GM21381 (cell line): ENCODE data around the gene GGTA1.
"Not testable (repeated sequence)": the region's sequence is repeated elsewhere in the genome, so short reads cannot be mapped to it uniquely, and the experiment has no call there.

Source experiments
- ATAC-seq: cut with Tn5 transposase; IDR thresholded peaks from one replicate; pipeline ENCODE4 v1.9.1; 2021; ENCODE audit warnings: mild to moderate bottlenecking, moderate library complexity; ENCODE audit not compliant: unreplicated experiment

Gene GGTA1

GRCh38 chr9:121463026-121463807 is 36.4 kb downstream of the GGTA1 start:
- no peak for ATAC-seq

GRCh38 chr9:121459513-121459912 is 40.1 kb downstream of the GGTA1 start:
- ATAC-seq = no peak

- not testable (repeated sequence) for ATAC-seq
These were observed 41.2 kb downstream of the GGTA1 start for GRCh38 chr9:121458449-121458848.

GRCh38 chr9:121455527-121456239 is 44.0 kb downstream of the GGTA1 start:
- no peak for ATAC-seq

GRCh38 chr9:121454972-121455371 is 44.7 kb downstream of the GGTA1 start:
- ATAC-seq = no peak

GRCh38 chr9:121453232-121453892 is 46.3 kb downstream of the GGTA1 start:
- no peak for ATAC-seq

GRCh38 chr9:121452085-121452484 is 47.6 kb downstream of the GGTA1 start:
- ATAC-seq = no peak

- ATAC-seq = no peak
These were observed 48.1 kb downstream of the GGTA1 start for GRCh38 chr9:121451586-121451985.

GRCh38 chr9:121450241-121450640 is 49.4 kb downstream of the GGTA1 start:
- ATAC-seq = no peak

GRCh38 chr9:121449786-121450185 is 49.9 kb downstream of the GGTA1 start:
- no peak for ATAC-seq

GRCh38 chr9:121447321-121447834 is 52.3 kb downstream of the GGTA1 start:
- ATAC-seq = no peak

- ATAC-seq = no peak
These were observed 53.7 kb downstream of the GGTA1 start for GRCh38 chr9:121445986-121446385.

GRCh38 chr9:121443981-121444380 is 55.7 kb downstream of the GGTA1 start:
- ATAC-seq = no peak

GRCh38 chr9:121441165-121441564 is 58.5 kb downstream of the GGTA1 start:
- ATAC-seq = no peak

- ATAC-seq = no peak
These were observed 59.7 kb downstream of the GGTA1 start for GRCh38 chr9:121439711-121440664.

GRCh38 chr9:121439016-121439415 is 60.6 kb downstream of the GGTA1 start:
- no peak for ATAC-seq

GRCh38 chr9:121437891-121438290 is 61.8 kb downstream of the GGTA1 start:
- no peak for ATAC-seq

- ATAC-seq = not testable (repeated sequence)
These were observed 62.6 kb downstream of the GGTA1 start for GRCh38 chr9:121437046-121437445.

GRCh38 chr9:121434969-121435368 is 64.7 kb downstream of the GGTA1 start:
- ATAC-seq = no peak

- no peak for ATAC-seq
These were observed 71.7 kb downstream of the GGTA1 start for GRCh38 chr9:121427899-121428298.
